Panc1 (cell line): ENCODE data around the gene SPART. TPM values are rescaled to one million over a fixed set of nuclear protein-coding genes. Genes with fewer than 3 reads are reported as not detected.

ENCODE experiments used
- total RNA-seq: library from RNA; stranded (reverse); gene quantifications from one replicate; pipeline ENCODE4 v1.2.1, GENCODE V29; 2021; ENCODE audit not compliant: unreplicated experiment

SPART gene
- total RNA-seq, 1 experiment from 2014 or later = 38.9 TPM

Other genes with a start within 250 kb of the SPART start
- gene DCLK1, start 215.0 kb downstream of the SPART start, total RNA-seq = not detected
- gene SOHLH2, start 131.8 kb downstream of the SPART start, total RNA-seq = 0.08 TPM
- gene CCDC169, start 48.6 kb downstream of the SPART start, total RNA-seq = 2.3 TPM
- not detected for gene CCNA1, start 86.1 kb upstream of the SPART start, total RNA-seq